Left lung (tissue), 14 donors: Measurements from ENCODE around the gene LY6G5B. TPM values are rescaled to one million over a fixed set of nuclear protein-coding genes. Genes with fewer than 3 reads are reported as not detected.
A peak's percentile ranks its signal among the peaks of the same experiment; 100 is the strongest.

Source experiments
- ATAC-seq: fragments of 200-7000 bp; cut with Tn5 transposase; one replicate; pipeline ENCODE4 v1.9.1; 2020; ENCODE audit warnings: moderate library complexity
- DNase-seq, 4 donors: peaks; one replicate each; pipeline ENCODE4 v3.0.0-alpha.2; 2013 to 2020
- H3K27ac ChIP-seq, 2 donors: fragments of 200-600 bp; sonication (generic) in 1 of 2; one replicate each; pipeline versions ENCODE4 v1.5.0 to v1.8.0; 2020 to 2021
- H3K27me3 ChIP-seq, 2 donors: fragments of 200-600 bp; sonication (generic) in 1 of 2; one replicate each; pipeline versions ENCODE4 v1.5.0 to v1.8.0; 2020 to 2021
- H3K36me3 ChIP-seq, 2 donors: fragments of 200-600 bp; sonication (generic) in 1 of 2; one replicate each; pipeline versions ENCODE4 v1.5.0 to v1.8.0; 2020 to 2021
- H3K4me1 ChIP-seq, 2 donors: fragments of 200-600 bp; one replicate each; pipeline ENCODE4 v1.8.0; 2021
- H3K4me3 ChIP-seq, 2 donors: fragments of 200-600 bp; sonication (generic) in 1 of 2; one replicate each; pipeline versions ENCODE4 v1.5.0 to v1.8.0; 2020 to 2021; ENCODE audit warnings: mild to moderate bottlenecking in 1 of 2
- H3K9me3 ChIP-seq, 2 donors: fragments of 200-600 bp; sonication (generic) in 1 of 2; one replicate each; pipeline versions ENCODE4 v1.5.0 to v1.8.0; 2020 to 2021
- intact Hi-C, 2 donors: fragments of 100-400 bp; cut with DNase I; formaldehyde crosslinking; loops; one replicate each; pipeline versions ENCODE4 v1.11.2 to v1.14.2; 2022
- long read RNA-seq, 12 donors: library from polyadenylated mRNA in 2 of 12; unstranded in 2 of 12; transcript quantifications; one replicate each; pipeline ENCODE4 v2.0.0 and lab custom pipeline, GENCODE V29; 2019 to 2026
- polyA plus RNA-seq, 6 donors: library from polyadenylated mRNA; unstranded; fragments of 120-200 nt; gene quantifications; one replicate each; pipeline ENCODE4 v1.2.1, GENCODE V29; 2013; ENCODE audit not compliant: insufficient read length in 6 of 6
- total RNA-seq, 2 donors: library from RNA; stranded (reverse); fragmentation: NEBNext Ultra II Directional; extraction: Animal tissue kit (Norgen Biotek cat#: 25700); gene quantifications; one replicate each; pipeline ENCODE4 v1.2.1, GENCODE V29; 2021
- TF ChIP-seq, protein P1 (sequence below), 2 donors: fragments of 200-600 bp; sonication (generic) in 1 of 2; IDR thresholded peaks; one replicate each; pipeline versions ENCODE4 v1.5.0 to v1.8.0; 2021; ENCODE audit warnings: antibody characterized with exemption in 2 of 2
- donor health status: DM: no; HTN: yes; CAD: no.
- donor health status: DM: no; HTN: no; CAD: no.

The LY6G5B gene, protein sequence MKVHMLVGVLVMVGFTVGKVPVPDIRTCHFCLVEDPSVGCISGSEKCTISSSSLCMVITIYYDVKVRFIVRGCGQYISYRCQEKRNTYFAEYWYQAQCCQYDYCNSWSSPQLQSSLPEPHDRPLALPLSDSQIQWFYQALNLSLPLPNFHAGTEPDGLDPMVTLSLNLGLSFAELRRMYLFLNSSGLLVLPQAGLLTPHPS
- total RNA-seq (10 to 100 TPM in 1 of 2 donors, 1 to 10 TPM in 1; 6.9 to 13.6 TPM), polyA plus RNA-seq (10 to 100 TPM; 25.2 to 41.0 (median 35.8) TPM)
- long read RNA-seq, donor 1, transcript LY6G5B-208 (2 exons, 1,505 nt) = major isoform, 6 of 7 reads
- long read RNA-seq, donor 1, partial matches to known transcripts = 0 of 7 reads
- long read RNA-seq, donor 1, other reads (novel, unspliced or antisense) = 0 of 7 reads
- long read RNA-seq, donor 2, transcript LY6G5B-208 (2 exons, 1,505 nt) = major isoform, 5 of 5 reads
- long read RNA-seq, donor 2, partial matches to known transcripts = 0 of 5 reads
- long read RNA-seq, donor 2, other reads (novel, unspliced or antisense) = 0 of 5 reads
- long read RNA-seq, donor 3 = 0 reads
- long read RNA-seq, donor 4 = 0 reads
- long read RNA-seq, donor 5, transcript LY6G5B-208 (2 exons, 1,505 nt) = major isoform, 7 of 9 reads
- long read RNA-seq, donor 5, partial matches to known transcripts = 0 of 9 reads
- long read RNA-seq, donor 5, other reads (novel, unspliced or antisense) = 0 of 9 reads
- long read RNA-seq, donor 6, partial matches to known transcripts = 0 of 6 reads
- long read RNA-seq, donor 6, other reads (novel, unspliced or antisense) = 0 of 6 reads
- long read RNA-seq, donor 7, transcript LY6G5B-208 (2 exons, 1,505 nt) = major isoform, 8 of 8 reads
- long read RNA-seq, donor 7, partial matches to known transcripts = 0 of 8 reads
- long read RNA-seq, donor 7, other reads (novel, unspliced or antisense) = 0 of 8 reads
- long read RNA-seq, donor 8, partial matches to known transcripts = 0 of 3 reads
- long read RNA-seq, donor 8, other reads (novel, unspliced or antisense) = 0 of 3 reads
- long read RNA-seq, donor 9 = 0 reads
- long read RNA-seq, donor 10 = 0 reads
- long read RNA-seq, donor 11, transcript LY6G5B-208 (2 exons, 1,505 nt) = major isoform, 5 of 7 reads
- long read RNA-seq, donor 11, partial matches to known transcripts = 0 of 7 reads
- long read RNA-seq, donor 11, other reads (novel, unspliced or antisense) = 0 of 7 reads
- long read RNA-seq, donor 12, partial matches to known transcripts = 0 of 3 reads
- long read RNA-seq, donor 12, other reads (novel, unspliced or antisense) = 0 of 3 reads

DNA sequence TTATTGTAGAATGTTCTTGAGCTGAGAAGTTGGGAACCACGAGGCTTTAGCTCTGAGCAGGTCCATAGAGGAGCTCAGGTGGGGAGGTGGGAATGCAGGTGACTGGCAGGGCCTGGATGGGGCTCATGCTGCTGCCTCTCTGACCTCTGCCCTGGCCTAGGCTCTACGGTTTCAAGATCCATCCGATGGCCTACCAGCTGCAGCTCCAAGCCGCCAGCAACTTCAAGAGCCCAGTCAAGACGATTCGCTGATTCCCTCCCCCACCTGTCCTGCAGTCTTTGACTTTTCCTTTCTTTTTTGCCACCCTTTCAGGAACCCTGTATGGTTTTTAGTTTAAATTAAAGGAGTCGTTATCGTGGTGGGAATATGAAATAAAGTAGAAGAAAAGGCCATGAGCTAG lies at the start of gene LY6G5B:
Gene LY6G5B, plus strand, starts transcription at position 301 of the 400 bp plus-strand sequence. CDS start 975 bp downstream, outside the sequence.
- peaks cover 0 to 73% of the 10 kb centered on the region in 2 donors for H3K36me3 ChIP-seq
- intact Hi-C loops = loop anchor here in 1 of 2 donors (10.0 kb wide), 2 partner anchors 195 to 285 kb away; partner anchors contain the start of genes NELFE, NEU1 and SKIC2
- TF ChIP-seq, protein P1, sequence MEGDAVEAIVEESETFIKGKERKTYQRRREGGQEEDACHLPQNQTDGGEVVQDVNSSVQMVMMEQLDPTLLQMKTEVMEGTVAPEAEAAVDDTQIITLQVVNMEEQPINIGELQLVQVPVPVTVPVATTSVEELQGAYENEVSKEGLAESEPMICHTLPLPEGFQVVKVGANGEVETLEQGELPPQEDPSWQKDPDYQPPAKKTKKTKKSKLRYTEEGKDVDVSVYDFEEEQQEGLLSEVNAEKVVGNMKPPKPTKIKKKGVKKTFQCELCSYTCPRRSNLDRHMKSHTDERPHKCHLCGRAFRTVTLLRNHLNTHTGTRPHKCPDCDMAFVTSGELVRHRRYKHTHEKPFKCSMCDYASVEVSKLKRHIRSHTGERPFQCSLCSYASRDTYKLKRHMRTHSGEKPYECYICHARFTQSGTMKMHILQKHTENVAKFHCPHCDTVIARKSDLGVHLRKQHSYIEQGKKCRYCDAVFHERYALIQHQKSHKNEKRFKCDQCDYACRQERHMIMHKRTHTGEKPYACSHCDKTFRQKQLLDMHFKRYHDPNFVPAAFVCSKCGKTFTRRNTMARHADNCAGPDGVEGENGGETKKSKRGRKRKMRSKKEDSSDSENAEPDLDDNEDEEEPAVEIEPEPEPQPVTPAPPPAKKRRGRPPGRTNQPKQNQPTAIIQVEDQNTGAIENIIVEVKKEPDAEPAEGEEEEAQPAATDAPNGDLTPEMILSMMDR (IDR thresholded peaks at IDR 0.05) = no peak
- ATAC-seq (no peak), DNase-seq (no peak)
- no peaks in the 10 kb centered on the region for H3K27me3 ChIP-seq
- H3K4me1 ChIP-seq = peaks cover 6 to 24% of the 10 kb centered on the region in 2 donors
- no peak within 1 kb of the TSS for H3K27ac ChIP-seq
- no peaks in the 10 kb centered on the region for H3K9me3 ChIP-seq
- H3K4me3 ChIP-seq = no peak within 1 kb of the TSS

DNA sequence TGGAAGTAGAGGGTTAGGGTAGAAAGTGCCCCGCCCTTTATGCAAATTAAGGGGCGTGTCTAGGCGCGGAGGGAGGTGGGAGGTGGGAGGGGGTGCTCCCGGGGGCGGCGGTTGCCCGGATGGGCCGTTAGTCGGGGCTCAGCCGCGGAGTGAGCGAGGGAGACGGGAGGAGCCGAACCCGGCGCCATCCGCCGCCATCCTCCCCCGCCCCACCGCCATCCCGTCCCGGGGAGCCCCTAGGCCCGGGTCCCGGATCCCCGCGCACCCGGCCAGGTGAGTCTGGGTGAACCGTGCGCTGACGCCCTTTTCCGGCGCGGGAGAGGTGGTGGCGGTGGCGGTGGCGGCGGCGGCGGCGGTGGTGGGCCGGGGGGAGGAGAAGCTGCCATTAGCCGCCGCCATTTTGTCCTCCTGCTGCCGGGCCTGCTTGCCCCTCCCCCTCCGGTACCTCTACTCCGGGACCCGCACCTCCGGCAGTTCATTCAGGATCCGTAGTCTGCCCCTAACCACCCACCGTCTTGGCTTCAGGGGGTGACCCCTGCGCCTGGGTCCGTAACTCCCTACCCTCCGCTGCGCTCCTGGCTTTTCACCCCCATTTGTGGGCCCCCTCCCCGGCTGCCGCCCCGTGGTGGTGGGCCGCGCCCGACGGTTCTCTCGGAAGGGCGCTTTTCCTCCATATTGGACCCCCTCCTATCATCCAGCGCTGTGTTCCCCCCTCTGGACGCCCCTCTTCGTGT lies 49.0 kb upstream of the LY6G5B start, which contains the start of gene PRRC2A:
Gene PRRC2A, plus strand, starts transcription at position 130 of the 734 bp plus-strand sequence. CDS start 2,075 bp downstream, outside the sequence.
- intact Hi-C loops = no loop called here
- no peaks in the 10 kb centered on the region for H3K9me3 ChIP-seq
- H3K4me3 ChIP-seq = peak within 1 kb of the TSS; percentile 85 to 86

DNA sequence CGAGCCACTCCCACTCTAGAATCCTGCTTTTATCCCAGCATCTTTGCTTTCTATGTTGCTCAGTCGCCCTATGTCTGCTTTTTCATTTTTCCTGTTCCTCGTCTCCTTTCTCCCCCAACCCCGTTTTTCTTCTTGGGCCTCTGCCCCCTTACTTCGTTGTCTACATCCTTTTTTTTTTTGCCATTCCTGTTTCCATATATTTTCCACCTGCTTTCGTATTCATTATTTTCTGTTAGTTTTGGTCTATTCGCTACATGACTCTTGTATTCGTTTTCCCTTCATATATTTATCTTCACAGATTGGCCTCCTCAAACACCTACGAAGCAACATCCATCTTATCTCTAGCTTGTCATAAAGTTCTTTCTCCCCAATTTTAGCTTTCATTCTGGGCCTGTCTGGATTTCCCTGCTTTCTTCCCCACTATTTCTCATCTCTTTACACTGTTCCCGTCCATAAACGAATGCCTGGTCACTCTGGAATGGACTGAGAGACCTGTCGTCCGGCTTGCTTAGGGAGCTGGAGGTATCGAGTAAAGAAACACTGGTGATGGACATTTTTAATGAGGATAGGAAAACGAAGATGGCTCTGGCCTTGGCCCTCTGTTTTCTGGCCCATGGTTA lies 48.3 kb upstream of the LY6G5B start:
- intact Hi-C loops = no loop called here
- no peak for DNase-seq
- no peak for ATAC-seq

More for the DNA sequence above, 49.0 kb upstream of the LY6G5B start, which contains the start of gene PRRC2A:
- TF ChIP-seq, protein P1 (IDR thresholded peaks at IDR 0.05) = no peak
- Histone ChIP-seq H3K27ac (peak within 1 kb of the TSS; percentile 97 to 98), H3K27me3 (no peaks in the 10 kb centered on the region), H3K36me3 (peaks cover 0 to 31% of the 10 kb centered on the region in 2 donors), H3K4me1 (peaks cover 17 to 47% of the 10 kb centered on the region in 2 donors)
- ATAC-seq (peak; percentile 89), DNase-seq (peak; percentile 68 to 96 (median 78))

More for the DNA sequence above, 48.3 kb upstream of the LY6G5B start:
- TF ChIP-seq, protein P1 (IDR thresholded peaks at IDR 0.05) = no peak
- Histone ChIP-seq H3K4me3 (peak overlapping the region; percentile 85 to 86), H3K9me3 (no peaks in the 10 kb centered on the region), H3K27me3 (no peaks in the 10 kb centered on the region), H3K27ac (peak overlapping the region; percentile 97 to 98), H3K4me1 (peaks cover 17 to 43% of the 10 kb centered on the region in 2 donors), H3K36me3 (peaks cover 0 to 38% of the 10 kb centered on the region in 2 donors)
